DND-41 (cell line): ENCODE results near the gene ZNF541.

Source experiments
- ATAC-seq: fragments of 200-7000 bp; cut with Tn5 transposase; 3 replicates; pipeline ENCODE4 v1.9.1; 2021; ENCODE audit warnings: low read depth; ENCODE audit not compliant: insufficient read depth
- DNase-seq: peaks from one replicate; pipeline ENCODE4 v3.0.0-alpha.2; 2020
- H2AFZ ChIP-seq: 2 replicates; pipeline ENCODE4 v1.6.0; 2012; ENCODE audit warnings: low read depth, low read length
- H3K27ac ChIP-seq: 2 replicates; pipeline ENCODE4 v1.5.1; 2012; ENCODE audit warnings: low read length, inconsistent platforms
- H3K27me3 ChIP-seq: fragments of 200-600 bp; sonication (generic); 2 replicates; pipeline ENCODE4 v1.6.0; 2012; ENCODE audit warnings: low read length, mild to moderate bottlenecking, inconsistent platforms; ENCODE audit not compliant: insufficient read depth, poor library complexity
- H3K36me3 ChIP-seq: 2 replicates; pipeline ENCODE4 v1.5.1; 2012; ENCODE audit warnings: low read length, inconsistent platforms; ENCODE audit not compliant: insufficient read depth
- H3K4me1 ChIP-seq: 2 replicates; pipeline ENCODE4 v1.5.1; 2012; ENCODE audit warnings: mild to moderate bottlenecking, low read length; ENCODE audit not compliant: insufficient read depth
- H3K4me2 ChIP-seq: 2 replicates; pipeline ENCODE4 v1.6.0; 2012; ENCODE audit warnings: mild to moderate bottlenecking, moderate library complexity, low read length, inconsistent platforms; ENCODE audit not compliant: insufficient read depth
- H3K4me3 ChIP-seq, 2 experiments: fragments of 200-600 bp in 1 of 2; shearing (Covaris generic) in 1 of 2; 2 replicates each; pipeline ENCODE4 v1.5.1; 2012 to 2016; ENCODE audit warnings: inconsistent platforms in 2 of 2, low read length in 2 of 2, mild to moderate bottlenecking in 2 of 2, low read depth in 1 of 2, moderate library complexity in 1 of 2
- H3K79me2 ChIP-seq: 2 replicates; pipeline ENCODE4 v1.6.0; 2012; ENCODE audit warnings: low read length, inconsistent platforms; ENCODE audit not compliant: insufficient read depth
- H3K9ac ChIP-seq: 2 replicates; pipeline ENCODE4 v1.6.0; 2012; ENCODE audit warnings: low read depth, mild to moderate bottlenecking, inconsistent platforms, low read length, moderate library complexity
- H3K9me3 ChIP-seq: 2 replicates; pipeline ENCODE4 v1.5.1; 2012; ENCODE audit warnings: low read length, moderate library complexity, mild to moderate bottlenecking, inconsistent platforms; ENCODE audit not compliant: insufficient read depth, severe bottlenecking
- H4K20me1 ChIP-seq: 2 replicates; pipeline ENCODE4 v1.6.0; 2012; ENCODE audit warnings: low read length; ENCODE audit not compliant: insufficient read depth
- EZH2 ChIP-seq: IDR thresholded peaks from 3 replicates; pipeline ENCODE4 v1.6.1; 2012; ENCODE audit warnings: borderline replicate concordance, low read depth, mild to moderate bottlenecking, moderate library complexity, low read length, inconsistent platforms; ENCODE audit not compliant: severe bottlenecking
- TF ChIP-seq, protein P1 (sequence below): IDR thresholded peaks from 2 replicates; pipeline ENCODE4 v1.5.1; 2012; ENCODE audit warnings: borderline replicate concordance, low read length, moderate library complexity, mild to moderate bottlenecking; ENCODE audit not compliant: poor library complexity, severe bottlenecking; ENCODE audit errors: extremely low read depth

The ZNF541 gene

GRCh38 chr19:47613165-47614020, 40.4 kb upstream of the ZNF541 start:
- Histone ChIP-seq H4K20me1 (peaks cover 68% of the 10 kb centered on the region), H3K27me3 (no peaks in the 10 kb centered on the region), H2AFZ (no peak overlapping the region), H3K4me2 (no peak overlapping the region), H3K4me3 (no peak overlapping the region), H3K79me2 (peaks cover 93% of the 10 kb centered on the region), H3K27ac (no peak overlapping the region), H3K9me3 (no peaks in the 10 kb centered on the region), H3K9ac (no peak overlapping the region), H3K36me3 (peaks cover 5% of the 10 kb centered on the region; the same call in 1 of the 2 replicates), H3K4me1 (peaks cover 16% of the 10 kb centered on the region)
- no peak for DNase-seq
- ATAC-seq: no peak
- no peak for TF ChIP-seq EZH2
- TF ChIP-seq, protein P1, sequence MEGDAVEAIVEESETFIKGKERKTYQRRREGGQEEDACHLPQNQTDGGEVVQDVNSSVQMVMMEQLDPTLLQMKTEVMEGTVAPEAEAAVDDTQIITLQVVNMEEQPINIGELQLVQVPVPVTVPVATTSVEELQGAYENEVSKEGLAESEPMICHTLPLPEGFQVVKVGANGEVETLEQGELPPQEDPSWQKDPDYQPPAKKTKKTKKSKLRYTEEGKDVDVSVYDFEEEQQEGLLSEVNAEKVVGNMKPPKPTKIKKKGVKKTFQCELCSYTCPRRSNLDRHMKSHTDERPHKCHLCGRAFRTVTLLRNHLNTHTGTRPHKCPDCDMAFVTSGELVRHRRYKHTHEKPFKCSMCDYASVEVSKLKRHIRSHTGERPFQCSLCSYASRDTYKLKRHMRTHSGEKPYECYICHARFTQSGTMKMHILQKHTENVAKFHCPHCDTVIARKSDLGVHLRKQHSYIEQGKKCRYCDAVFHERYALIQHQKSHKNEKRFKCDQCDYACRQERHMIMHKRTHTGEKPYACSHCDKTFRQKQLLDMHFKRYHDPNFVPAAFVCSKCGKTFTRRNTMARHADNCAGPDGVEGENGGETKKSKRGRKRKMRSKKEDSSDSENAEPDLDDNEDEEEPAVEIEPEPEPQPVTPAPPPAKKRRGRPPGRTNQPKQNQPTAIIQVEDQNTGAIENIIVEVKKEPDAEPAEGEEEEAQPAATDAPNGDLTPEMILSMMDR: no peak

GRCh38 chr19:47610902-47611301, 38.0 kb upstream of the ZNF541 start:
- Histone ChIP-seq H3K9ac (peak overlapping the region; percentile 100; the same call in 1 of the 2 replicates), H3K4me2 (peak overlapping the region; percentile 93), H3K27ac (no peak overlapping the region; the same call in 1 of the 2 replicates), H3K9me3 (no peaks in the 10 kb centered on the region), H3K4me1 (peaks cover 22% of the 10 kb centered on the region), H2AFZ (no peak overlapping the region), H3K79me2 (peaks cover 78% of the 10 kb centered on the region), H3K27me3 (no peaks in the 10 kb centered on the region), H3K4me3 (peak overlapping the region in 1 of 2 experiments; percentile 100; a peak in 2 of 4 replicates), H4K20me1 (peaks cover 57% of the 10 kb centered on the region), H3K36me3 (peaks cover 7% of the 10 kb centered on the region; the same call in 1 of the 2 replicates)
- DNase-seq (no peak), ATAC-seq (no peak)
- TF ChIP-seq, protein P1: no peak
- TF ChIP-seq EZH2: no peak

DNA sequence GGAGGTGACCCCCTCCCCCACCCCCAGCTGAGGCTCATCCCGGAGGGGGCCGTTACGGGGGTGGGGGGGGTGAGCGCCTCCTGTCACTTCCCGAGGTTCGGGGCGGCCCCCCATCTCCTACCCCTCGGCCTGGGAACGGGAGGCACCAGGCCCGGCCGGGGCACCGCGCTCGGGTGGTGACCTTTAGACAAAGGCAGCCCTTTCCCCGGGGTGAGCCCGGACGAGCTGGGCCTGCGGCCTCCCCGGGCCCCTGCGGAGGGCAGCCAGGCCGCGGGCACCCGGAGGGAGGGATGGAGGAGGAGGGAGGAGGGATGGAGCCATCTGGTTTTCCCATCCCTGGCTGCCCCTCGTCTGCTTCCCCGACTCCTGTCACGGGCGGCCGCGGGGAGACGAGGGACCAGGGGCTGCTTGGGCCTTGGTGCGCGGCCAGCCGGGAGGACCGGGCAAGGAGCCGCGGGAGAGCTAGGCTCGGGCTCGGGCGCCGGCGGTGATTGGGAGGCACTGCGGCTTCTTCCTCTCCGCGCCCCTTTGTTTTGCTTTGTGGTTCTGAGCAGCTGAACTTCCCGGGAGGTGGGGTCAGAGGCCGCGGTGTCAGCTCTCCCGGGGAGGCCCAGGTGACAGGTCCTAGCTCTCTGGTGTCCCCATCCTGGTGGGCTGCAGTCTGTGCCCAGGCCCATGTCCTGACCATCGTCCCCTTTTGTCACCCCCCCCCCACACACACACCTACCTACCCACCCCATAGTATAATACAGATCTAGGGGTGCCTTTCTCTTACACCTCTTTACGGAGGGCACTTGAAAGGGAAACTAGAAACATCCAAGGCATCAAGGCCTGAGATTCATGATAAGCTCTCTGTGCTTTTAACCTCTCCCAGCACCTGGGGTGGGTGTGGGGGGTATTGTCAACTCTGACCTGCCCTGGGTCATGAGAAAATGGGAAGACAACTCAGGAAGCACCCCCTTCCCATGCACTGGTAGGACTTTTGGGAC, 37.3 kb upstream of the ZNF541 start:
- Histone ChIP-seq H3K27ac (peak overlapping the region; percentile 54), H2AFZ (peak overlapping the region; percentile 24; the same call in 1 of the 2 replicates), H3K79me2 (peaks cover 71% of the 10 kb centered on the region), H3K9ac (peak overlapping the region; percentile 100), H3K27me3 (no peaks in the 10 kb centered on the region), H3K4me2 (peak overlapping the region; percentile 93), H4K20me1 (peaks cover 50% of the 10 kb centered on the region), H3K36me3 (peaks cover 7% of the 10 kb centered on the region; the same call in 1 of the 2 replicates), H3K4me3 (peak overlapping the region; percentile 92 to 100), H3K4me1 (peaks cover 22% of the 10 kb centered on the region), H3K9me3 (no peaks in the 10 kb centered on the region)
- ATAC-seq (peak; percentile 52), DNase-seq (peak; percentile 70)
- TF ChIP-seq, protein P1: no peak
- no peak for TF ChIP-seq EZH2
